ENCODE data around the gene FILIP1L.

- TF ChIP-seq, protein P1, sequence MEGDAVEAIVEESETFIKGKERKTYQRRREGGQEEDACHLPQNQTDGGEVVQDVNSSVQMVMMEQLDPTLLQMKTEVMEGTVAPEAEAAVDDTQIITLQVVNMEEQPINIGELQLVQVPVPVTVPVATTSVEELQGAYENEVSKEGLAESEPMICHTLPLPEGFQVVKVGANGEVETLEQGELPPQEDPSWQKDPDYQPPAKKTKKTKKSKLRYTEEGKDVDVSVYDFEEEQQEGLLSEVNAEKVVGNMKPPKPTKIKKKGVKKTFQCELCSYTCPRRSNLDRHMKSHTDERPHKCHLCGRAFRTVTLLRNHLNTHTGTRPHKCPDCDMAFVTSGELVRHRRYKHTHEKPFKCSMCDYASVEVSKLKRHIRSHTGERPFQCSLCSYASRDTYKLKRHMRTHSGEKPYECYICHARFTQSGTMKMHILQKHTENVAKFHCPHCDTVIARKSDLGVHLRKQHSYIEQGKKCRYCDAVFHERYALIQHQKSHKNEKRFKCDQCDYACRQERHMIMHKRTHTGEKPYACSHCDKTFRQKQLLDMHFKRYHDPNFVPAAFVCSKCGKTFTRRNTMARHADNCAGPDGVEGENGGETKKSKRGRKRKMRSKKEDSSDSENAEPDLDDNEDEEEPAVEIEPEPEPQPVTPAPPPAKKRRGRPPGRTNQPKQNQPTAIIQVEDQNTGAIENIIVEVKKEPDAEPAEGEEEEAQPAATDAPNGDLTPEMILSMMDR (IDR thresholded peaks at IDR 0.05; ENCODE audit: insufficient read depth, low read length, poor library complexity, severe bottlenecking) = no peak
- TF ChIP-seq EZH2phosphoT487 (conservative IDR thresholded peaks at IDR 0.05; ENCODE audit: low read length) = no peak
Measured at GRCh38 chr3:100045696-100046095, 68.6 kb downstream of the FILIP1L start.
